ENCODE results near the gene FBXL2.
A peak's percentile ranks its signal among the peaks of the same experiment; 100 is the strongest.
"Not testable (repeated sequence)": the region's sequence is repeated elsewhere in the genome, so short reads cannot be mapped to it uniquely, and the experiment has no call there.

FBXL2 gene

DNA sequence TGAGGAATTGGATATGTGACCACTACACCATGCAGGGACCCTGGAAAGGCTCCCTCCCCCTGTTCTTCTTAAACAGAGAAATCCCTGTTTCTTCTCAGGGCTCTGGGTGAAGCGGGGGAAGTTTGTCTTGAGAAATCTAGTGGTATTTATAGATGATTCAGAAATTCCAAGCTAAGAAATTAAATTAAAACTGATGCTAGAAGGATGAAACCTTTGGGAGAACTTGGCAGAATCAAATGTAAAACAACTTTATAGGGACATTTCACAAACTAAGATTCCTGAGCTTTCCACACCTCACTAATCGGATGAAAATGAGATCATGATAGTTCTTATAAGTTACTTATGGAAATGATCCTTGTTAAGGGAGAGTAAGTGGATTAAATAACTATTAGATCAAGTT lies 54.2 kb downstream of the FBXL2 start:
- ChIA-PET POLR2A (no interaction called here), CTCF (no interaction called here)
- TF ChIP-seq ZNF146 (tag by site-specific recombination; IDR thresholded peaks at IDR 0.05) (no peak), ZNF24 (tag by site-specific recombination; IDR thresholded peaks at IDR 0.05) (no peak), ZSCAN16 (tag by site-specific recombination; IDR thresholded peaks at IDR 0.05) (no peak), HOXD13 (CRISPR knock-in tag; IDR thresholded peaks at IDR 0.05; ENCODE audit: borderline replicate concordance) (no peak), ZNF670 (tag by site-specific recombination; IDR thresholded peaks at IDR 0.05; ENCODE audit: low read depth) (no peak)
- no peak overlapping the region for H3K27ac ChIP-seq (ENCODE audit: extremely low read depth, low read depth, low read length)
- H3K4me3 ChIP-seq (ENCODE audit: low read depth, low read length) = no peak overlapping the region
- H3K9me3 ChIP-seq (ENCODE audit: control insufficient read depth, insufficient read depth, low read depth, low read length) = no peaks in the 10 kb centered on the region
- H3K36me3 ChIP-seq (ENCODE audit: control insufficient read depth in 2 of 2, insufficient read depth in 1 of 2, low read length in 2 of 2) = no peaks in the 10 kb centered on the region
- no peaks in the 10 kb centered on the region for H3K4me1 ChIP-seq (ENCODE audit: control insufficient read depth, insufficient read depth, low read length)

DNA sequence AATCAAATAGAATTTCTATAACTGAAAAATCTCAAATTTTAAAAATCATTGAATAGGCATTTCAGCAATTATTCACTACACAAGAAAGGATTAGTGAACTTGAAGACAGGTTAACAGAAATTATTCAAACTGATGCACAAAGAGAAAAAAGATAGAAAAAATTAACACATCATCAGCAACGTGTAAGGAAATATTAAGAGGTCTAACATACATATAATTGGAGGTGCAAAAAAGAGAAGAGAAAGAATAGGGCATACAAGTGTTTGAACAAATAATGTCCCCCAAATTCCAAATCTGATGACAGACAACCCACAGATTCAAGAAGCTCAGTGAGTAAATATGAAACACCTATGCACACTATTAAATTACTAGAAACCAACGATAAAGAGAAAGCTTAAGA lies 57.1 kb downstream of the FBXL2 start:
- H3K4me1 ChIP-seq (ENCODE audit: control insufficient read depth, insufficient read depth, low read length) = no peaks in the 10 kb centered on the region

DNA sequence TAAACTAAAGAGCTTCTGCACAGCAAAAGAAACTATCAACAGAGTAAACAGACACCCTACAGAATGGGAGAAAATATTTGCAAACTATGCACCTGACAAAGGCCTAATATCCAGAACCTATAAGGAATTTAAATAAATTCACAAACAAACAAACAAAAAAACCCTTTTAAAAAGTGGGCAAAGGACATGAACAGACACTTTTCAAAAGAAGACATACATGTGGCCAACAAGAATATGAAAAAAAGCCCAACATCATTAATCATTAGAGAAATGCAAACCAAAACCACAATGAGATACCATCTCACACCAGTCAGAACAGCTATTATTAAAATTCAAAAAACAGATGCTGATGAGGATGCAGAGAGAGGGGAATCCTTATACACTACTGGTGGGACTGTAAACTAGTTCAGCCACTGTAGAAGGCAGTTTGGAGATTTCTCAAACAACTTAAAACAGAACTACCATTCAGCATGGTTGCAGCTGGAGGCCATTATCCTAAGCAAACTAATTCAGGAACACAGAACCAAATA lies 61.8 kb downstream of the FBXL2 start:
- H3K4me1 ChIP-seq (ENCODE audit: control insufficient read depth, insufficient read depth, low read length); H3K9me3 ChIP-seq (ENCODE audit: control insufficient read depth, insufficient read depth, low read depth, low read length); POLR2A ChIA-PET; H3K36me3 ChIP-seq (ENCODE audit: control insufficient read depth in 2 of 2, insufficient read depth in 1 of 2, low read length in 2 of 2); H3K4me3 ChIP-seq (ENCODE audit: low read depth, low read length); H3K27ac ChIP-seq (ENCODE audit: extremely low read depth, low read depth, low read length): not testable (repeated sequence)
- CTCF ChIA-PET = interaction anchor here (1.5 kb wide), 1 partner anchor 34 kb away, joined by 3 read pairs; no protein-coding TSS in a partner anchor

More for the DNA sequence above, 57.1 kb downstream of the FBXL2 start:
- CTCF ChIA-PET = interaction anchor here (0.5 to 1.2 kb wide), 2 partner anchors 16 to 24 kb away, joined by 3 to 6 read pairs; no protein-coding TSS in a partner anchor
- POLR2A ChIA-PET = no interaction called here
- Histone ChIP-seq H3K4me3 (ENCODE audit: low read depth, low read length) (no peak overlapping the region), H3K9me3 (ENCODE audit: control insufficient read depth, insufficient read depth, low read depth, low read length) (no peaks in the 10 kb centered on the region), H3K27ac (ENCODE audit: extremely low read depth, low read depth, low read length) (no peak overlapping the region), H3K36me3 (ENCODE audit: control insufficient read depth in 2 of 2, insufficient read depth in 1 of 2, low read length in 2 of 2) (no peaks in the 10 kb centered on the region)
- TF ChIP-seq ZNF133 (tag by site-specific recombination; IDR thresholded peaks at IDR 0.05) = peak; percentile 97
- TF ChIP-seq ZNF658 (tag by site-specific recombination; IDR thresholded peaks at IDR 0.05) = no peak

DNA sequence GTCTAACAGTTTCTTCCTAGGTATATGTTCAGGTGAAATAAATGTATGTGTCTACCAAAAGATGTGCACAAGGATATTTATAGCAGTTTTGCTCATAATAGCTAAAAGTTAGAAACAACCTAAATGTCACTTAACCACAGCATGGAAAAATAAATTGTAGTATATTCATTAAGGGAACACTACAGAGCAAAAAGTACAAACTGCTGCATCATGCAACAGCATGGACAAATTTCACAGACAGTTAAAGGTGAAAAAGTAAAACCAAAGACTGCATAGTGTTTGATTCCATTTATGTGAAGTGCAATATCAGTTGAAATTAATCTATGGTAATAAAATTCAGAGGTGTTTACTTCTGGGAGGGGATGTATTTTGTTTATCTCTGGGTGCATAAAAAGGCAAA lies 62.5 kb downstream of the FBXL2 start:
- H3K4me1 ChIP-seq (ENCODE audit: control insufficient read depth, insufficient read depth, low read length) = no peaks in the 10 kb centered on the region
- no peaks in the 10 kb centered on the region for H3K36me3 ChIP-seq (ENCODE audit: control insufficient read depth in 2 of 2, insufficient read depth in 1 of 2, low read length in 2 of 2)
- POLR2A ChIA-PET = no interaction called here
- CTCF ChIA-PET = no interaction called here
- no peak overlapping the region for H3K4me3 ChIP-seq (ENCODE audit: low read depth, low read length)
- TF ChIP-seq ZNF514 (tag by site-specific recombination; IDR thresholded peaks at IDR 0.05) (no peak), MEIS1 (CRISPR knock-in tag; IDR thresholded peaks at IDR 0.05; ENCODE audit: borderline replicate concordance) (no peak), ZNF548 (tag by site-specific recombination; IDR thresholded peaks at IDR 0.05) (no peak), ZNF132 (tag by site-specific recombination; IDR thresholded peaks at IDR 0.05; ENCODE audit: borderline replicate concordance) (no peak), ZNF266 (tag by site-specific recombination; IDR thresholded peaks at IDR 0.05; ENCODE audit: low read depth) (no peak), ZNF24 (tag by site-specific recombination; IDR thresholded peaks at IDR 0.05) (no peak), ZNF701 (tag by site-specific recombination; IDR thresholded peaks at IDR 0.05) (no peak), ZNF555 (tag by site-specific recombination; conservative IDR thresholded peaks at IDR 0.05) (no peak), ZBTB8A (tag by site-specific recombination; IDR thresholded peaks at IDR 0.05) (no peak), ZNF530 (tag by site-specific recombination; IDR thresholded peaks at IDR 0.05; ENCODE audit: low read depth) (no peak), ZNF561 (tag by site-specific recombination; IDR thresholded peaks at IDR 0.05; ENCODE audit: borderline replicate concordance) (no peak)
- TF ChIP-seq, protein P1, sequence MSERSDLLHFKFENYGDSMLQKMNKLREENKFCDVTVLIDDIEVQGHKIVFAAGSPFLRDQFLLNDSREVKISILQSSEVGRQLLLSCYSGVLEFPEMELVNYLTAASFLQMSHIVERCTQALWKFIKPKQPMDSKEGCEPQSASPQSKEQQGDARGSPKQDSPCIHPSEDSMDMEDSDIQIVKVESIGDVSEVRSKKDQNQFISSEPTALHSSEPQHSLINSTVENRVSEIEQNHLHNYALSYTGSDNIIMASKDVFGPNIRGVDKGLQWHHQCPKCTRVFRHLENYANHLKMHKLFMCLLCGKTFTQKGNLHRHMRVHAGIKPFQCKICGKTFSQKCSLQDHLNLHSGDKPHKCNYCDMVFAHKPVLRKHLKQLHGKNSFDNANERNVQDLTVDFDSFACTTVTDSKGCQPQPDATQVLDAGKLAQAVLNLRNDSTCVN (tag by site-specific recombination; optimal IDR thresholded peaks at IDR 0.05) = no peak
- TF ChIP-seq, protein P2, sequence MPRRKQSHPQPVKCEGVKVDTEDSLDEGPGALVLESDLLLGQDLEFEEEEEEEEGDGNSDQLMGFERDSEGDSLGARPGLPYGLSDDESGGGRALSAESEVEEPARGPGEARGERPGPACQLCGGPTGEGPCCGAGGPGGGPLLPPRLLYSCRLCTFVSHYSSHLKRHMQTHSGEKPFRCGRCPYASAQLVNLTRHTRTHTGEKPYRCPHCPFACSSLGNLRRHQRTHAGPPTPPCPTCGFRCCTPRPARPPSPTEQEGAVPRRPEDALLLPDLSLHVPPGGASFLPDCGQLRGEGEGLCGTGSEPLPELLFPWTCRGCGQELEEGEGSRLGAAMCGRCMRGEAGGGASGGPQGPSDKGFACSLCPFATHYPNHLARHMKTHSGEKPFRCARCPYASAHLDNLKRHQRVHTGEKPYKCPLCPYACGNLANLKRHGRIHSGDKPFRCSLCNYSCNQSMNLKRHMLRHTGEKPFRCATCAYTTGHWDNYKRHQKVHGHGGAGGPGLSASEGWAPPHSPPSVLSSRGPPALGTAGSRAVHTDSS (tag by site-specific recombination; IDR thresholded peaks at IDR 0.05) = no peak
- TF ChIP-seq, protein P3, sequence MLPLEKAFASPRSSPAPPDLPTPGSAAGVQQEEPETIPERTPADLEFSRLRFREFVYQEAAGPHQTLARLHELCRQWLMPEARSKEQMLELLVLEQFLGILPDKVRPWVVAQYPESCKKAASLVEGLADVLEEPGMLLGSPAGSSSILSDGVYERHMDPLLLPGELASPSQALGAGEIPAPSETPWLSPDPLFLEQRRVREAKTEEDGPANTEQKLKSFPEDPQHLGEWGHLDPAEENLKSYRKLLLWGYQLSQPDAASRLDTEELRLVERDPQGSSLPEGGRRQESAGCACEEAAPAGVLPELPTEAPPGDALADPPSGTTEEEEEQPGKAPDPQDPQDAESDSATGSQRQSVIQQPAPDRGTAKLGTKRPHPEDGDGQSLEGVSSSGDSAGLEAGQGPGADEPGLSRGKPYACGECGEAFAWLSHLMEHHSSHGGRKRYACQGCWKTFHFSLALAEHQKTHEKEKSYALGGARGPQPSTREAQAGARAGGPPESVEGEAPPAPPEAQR (tag by site-specific recombination; IDR thresholded peaks at IDR 0.05) = no peak
- TF ChIP-seq, protein P4, sequence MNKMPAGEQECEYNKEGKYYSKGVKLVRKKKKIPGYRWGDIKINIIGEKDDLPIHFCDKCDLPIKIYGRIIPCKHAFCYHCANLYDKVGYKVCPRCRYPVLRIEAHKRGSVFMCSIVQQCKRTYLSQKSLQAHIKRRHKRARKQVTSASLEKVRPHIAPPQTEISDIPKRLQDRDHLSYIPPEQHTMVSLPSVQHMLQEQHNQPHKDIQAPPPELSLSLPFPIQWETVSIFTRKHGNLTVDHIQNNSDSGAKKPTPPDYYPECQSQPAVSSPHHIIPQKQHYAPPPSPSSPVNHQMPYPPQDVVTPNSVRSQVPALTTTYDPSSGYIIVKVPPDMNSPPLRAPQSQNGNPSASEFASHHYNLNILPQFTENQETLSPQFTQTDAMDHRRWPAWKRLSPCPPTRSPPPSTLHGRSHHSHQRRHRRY (tag by site-specific recombination; IDR thresholded peaks at IDR 0.05) = no peak
- no peaks in the 10 kb centered on the region for H3K9me3 ChIP-seq (ENCODE audit: control insufficient read depth, insufficient read depth, low read depth, low read length)
- H3K27ac ChIP-seq (ENCODE audit: extremely low read depth, low read depth, low read length) = no peak overlapping the region
